GM18505 (cell line): ENCODE results near the gene CDPF1.
A peak's percentile ranks its signal among the peaks of the same experiment; 100 is the strongest.
"Not testable (repeated sequence)": the region's sequence is repeated elsewhere in the genome, so short reads cannot be mapped to it uniquely, and the experiment has no call there.

Experiments used
- ATAC-seq: cut with Tn5 transposase; IDR thresholded peaks from one replicate; pipeline ENCODE4 v1.9.1; 2021; ENCODE audit not compliant: unreplicated experiment
- POLR2A ChIP-seq: IDR thresholded peaks from 4 replicates; pipeline ENCODE4 v1.6.1; 2011; ENCODE audit warnings: borderline replicate concordance; ENCODE audit not compliant: insufficient read depth, insufficient read length; ENCODE audit errors: extremely low read depth

The CDPF1 gene

DNA sequence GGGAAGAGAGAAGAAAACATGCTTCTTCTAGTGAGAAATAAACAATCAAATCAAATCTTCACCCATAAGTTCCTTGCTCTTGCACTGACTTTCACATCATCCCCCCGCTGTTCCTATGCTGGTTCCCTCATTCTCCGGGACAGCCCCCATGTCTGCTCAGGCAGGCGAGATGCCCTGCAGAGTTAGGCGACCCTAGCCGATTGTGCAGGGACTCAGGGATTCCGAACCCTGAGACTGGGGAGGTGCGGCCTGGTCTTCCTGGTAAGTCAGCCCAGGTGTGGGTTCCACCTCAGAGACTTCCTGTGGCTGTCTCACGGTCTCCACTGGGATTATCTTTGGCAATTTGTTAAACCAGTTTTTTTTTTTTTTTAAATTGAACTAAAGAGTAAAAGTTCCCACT lies 24.3 kb upstream of the CDPF1 start:
- TF ChIP-seq POLR2A = no peak
- no peak for ATAC-seq

- no peak for TF ChIP-seq POLR2A
- ATAC-seq = no peak
These were observed 23.5 kb upstream of the CDPF1 start for GRCh38 chr22:46273432-46274148.

DNA sequence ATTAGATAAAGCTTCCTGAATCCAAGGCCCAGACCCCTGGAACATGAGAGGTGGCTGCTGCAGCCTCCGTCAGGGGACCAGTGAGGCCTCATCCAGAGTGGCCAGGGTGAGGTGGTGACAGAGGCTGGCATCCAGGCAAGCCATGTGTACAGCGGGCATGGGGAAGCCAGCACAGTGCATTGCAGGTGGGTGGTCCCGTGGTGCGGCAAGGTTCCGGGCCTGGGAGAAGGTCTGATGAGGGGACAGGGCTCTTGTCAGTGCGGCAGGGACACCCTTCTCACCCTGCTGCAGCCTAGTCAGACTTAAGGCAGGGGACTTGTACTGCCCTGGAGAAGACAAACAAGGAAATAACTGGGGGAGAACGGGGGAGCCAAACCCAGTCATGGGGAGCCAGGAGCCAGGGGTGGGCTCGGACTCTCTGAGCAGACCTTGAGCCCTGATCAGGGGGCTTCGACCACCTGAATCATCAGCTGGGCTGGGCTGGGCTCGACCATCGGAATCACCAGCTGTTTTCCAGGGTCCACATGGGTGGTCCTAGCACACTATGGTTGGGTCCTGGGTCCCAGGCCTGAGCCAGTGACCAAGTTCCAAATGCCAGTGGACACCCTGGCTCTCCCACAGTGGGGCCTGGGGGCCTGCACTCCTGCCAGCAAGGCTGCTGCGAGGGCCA lies 22.8 kb upstream of the CDPF1 start:
- no peak for TF ChIP-seq POLR2A
- no peak for ATAC-seq

DNA sequence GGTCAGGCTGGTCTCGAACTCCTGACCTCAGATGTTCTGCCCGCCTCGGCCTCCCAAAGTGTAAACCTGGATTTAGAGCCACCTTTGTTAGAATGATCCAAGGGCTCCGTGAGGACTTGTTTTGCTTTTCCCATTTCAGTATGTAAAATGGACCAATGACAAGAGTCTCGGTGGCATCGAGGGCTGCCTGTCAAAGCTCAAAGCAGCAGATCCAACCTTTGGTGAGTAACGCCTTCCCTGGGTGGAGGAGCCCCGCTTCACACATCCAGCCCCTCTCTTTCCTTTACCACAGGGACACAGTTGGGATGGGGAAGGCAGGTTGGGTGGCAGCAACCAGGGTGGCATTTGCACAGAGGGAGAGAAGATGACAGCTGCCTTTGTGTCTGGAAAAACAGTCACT lies 22.1 kb upstream of the CDPF1 start:
- TF ChIP-seq POLR2A = no peak
- no peak for ATAC-seq

GRCh38 chr22:46269564-46269963 lies 19.5 kb upstream of the CDPF1 start:
- no peak for ATAC-seq
- TF ChIP-seq POLR2A = no peak

- no peak for ATAC-seq
- peak; percentile 69 for TF ChIP-seq POLR2A
These were observed 17.6 kb upstream of the CDPF1 start, which contains the start of gene TTC38 for GRCh38 chr22:46267431-46268279. TTC38 (plus strand) TSS chr22:46268008; CDS start chr22:46268040, 32 bp downstream.

DNA sequence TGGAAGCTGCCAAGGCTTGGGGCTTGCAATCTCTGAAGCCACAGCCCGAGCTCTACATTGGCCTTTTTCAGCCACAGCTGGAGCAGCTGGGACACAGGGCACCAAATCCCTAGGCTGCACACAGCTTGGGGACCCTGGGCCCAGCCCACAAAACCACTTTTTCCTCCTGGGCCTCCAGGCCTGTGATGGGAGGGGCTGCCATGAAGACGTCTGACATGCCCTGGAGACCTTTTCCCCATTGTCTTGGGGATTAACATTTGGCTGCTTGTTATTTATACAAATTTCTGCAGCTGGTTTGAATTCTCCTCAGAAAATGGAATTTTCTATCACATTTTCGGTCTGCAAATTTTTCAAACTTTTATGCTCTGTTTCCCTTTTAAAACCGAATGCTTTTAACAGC lies 15.5 kb upstream of the CDPF1 start:
- not testable (repeated sequence) for ATAC-seq

DNA sequence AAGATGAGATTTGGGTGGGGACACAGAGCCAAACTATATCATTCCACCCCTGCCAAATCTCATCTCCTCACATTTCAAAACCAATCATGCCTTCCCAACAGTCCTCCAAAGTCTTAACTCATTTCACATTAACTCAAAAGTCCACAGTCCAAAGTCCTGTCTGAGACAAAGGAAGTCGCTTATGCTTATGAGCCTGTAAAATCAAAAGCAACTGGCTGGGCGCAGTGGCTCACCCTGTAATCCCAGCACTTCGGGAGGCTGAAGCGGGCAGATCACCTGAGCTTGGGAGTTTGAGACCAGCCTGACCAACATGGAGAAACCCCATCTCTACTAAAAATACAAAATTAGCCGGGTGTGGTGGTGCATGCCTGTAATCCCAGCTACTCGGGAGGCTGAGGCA lies 14.4 kb upstream of the CDPF1 start:
- ATAC-seq = not testable (repeated sequence)

GRCh38 chr22:46263216-46263590 lies 13.1 kb upstream of the CDPF1 start, which contains the start of gene PKDREJ:
PKDREJ (minus strand) TSS chr22:46263343; CDS start chr22:46263322, 21 bp downstream.
- no peak for TF ChIP-seq POLR2A
- no peak for ATAC-seq

DNA sequence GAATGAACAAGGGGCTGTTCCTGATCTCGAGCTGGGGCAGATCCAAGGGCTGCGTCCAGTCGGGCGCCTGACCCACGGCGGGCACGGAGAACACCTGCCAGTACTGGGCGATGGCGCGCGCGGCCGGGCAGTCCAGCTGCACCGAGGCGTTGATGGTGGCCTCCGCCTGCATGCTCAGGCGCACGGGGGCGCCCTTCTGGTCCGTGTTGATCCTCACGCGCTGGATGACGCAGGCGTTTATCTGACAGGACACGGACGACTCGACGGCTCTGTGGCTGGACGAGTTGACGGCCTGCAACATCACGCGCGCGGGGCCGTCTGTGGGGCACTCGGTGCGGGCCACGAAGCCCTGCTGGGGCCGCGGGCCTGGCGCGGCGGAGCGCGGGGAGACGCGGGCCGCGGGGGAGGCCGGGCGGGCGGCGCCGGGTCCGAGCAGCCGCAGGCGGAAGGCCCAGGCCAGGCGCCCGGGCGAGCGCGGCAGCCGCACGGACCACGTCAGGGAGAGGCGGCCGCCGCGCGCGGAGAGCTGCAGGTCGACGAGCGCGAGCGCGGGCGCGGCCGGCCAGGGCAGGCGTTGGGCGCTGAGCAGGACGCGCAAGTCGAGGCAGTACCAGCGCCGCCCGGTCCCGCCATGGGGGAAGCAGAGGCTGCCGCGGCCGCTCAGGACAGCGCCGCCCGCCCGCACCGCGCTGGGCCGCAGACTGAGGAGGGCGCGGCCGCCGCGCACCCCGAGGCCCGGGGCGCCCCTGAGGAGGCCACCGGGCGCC lies 12.5 kb upstream of the CDPF1 start:
- no peak for ATAC-seq
- no peak for TF ChIP-seq POLR2A

GRCh38 chr22:46260038-46260437 lies 9.9 kb upstream of the CDPF1 start:
- no peak for TF ChIP-seq POLR2A

GRCh38 chr22:46259374-46259773 lies 9.3 kb upstream of the CDPF1 start:
- no peak for TF ChIP-seq POLR2A
- no peak for ATAC-seq

More at GRCh38 chr22:46260038-46260437, 9.9 kb upstream of the CDPF1 start:
- no peak for ATAC-seq

GRCh38 chr22:46256358-46256958 lies 6.4 kb upstream of the CDPF1 start:
- ATAC-seq = no peak
- no peak for TF ChIP-seq POLR2A

GRCh38 chr22:46251816-46252380 lies 1.8 kb upstream of the CDPF1 start:
- no peak for TF ChIP-seq POLR2A
- ATAC-seq = no peak
